Brain microvascular endothelial cell (primary cell): ENCODE measurements around the gene PDSS1.
"Not testable (repeated sequence)": the region's sequence is repeated elsewhere in the genome, so short reads cannot be mapped to it uniquely, and the experiment has no call there.

Experiments used
- DNase-seq: peaks from one replicate; pipeline ENCODE4 v3.0.0-alpha.2; 2020
- H3K27ac ChIP-seq: fragments of 250-450 bp; sonication (Bioruptor Pico); 2 replicates; pipeline ENCODE4 v1.5.1; 2020; ENCODE audit warnings: mild to moderate bottlenecking, moderate library complexity
- H3K27me3 ChIP-seq: fragments of 250-450 bp; sonication (Bioruptor Pico); replicated peaks from 2 replicates; pipeline ENCODE4 v1.5.1; 2020; ENCODE audit warnings: mild to moderate bottlenecking
- H3K36me3 ChIP-seq: fragments of 250-450 bp; sonication (Bioruptor Pico); replicated peaks from 2 replicates; pipeline ENCODE4 v1.5.1; 2020; ENCODE audit warnings: mild to moderate bottlenecking
- H3K4me3 ChIP-seq: 2 replicates; pipeline ENCODE4 v1.5.1; 2011; ENCODE audit warnings: low read depth, mild to moderate bottlenecking, control low read depth, low read length, moderate library complexity
- CTCF ChIP-seq: IDR thresholded peaks from 2 replicates; pipeline ENCODE4 v1.5.1; 2011; ENCODE audit warnings: low read depth, mild to moderate bottlenecking, moderate library complexity, low read length, control low read depth, inconsistent platforms; ENCODE audit errors: missing control alignments
- in situ Hi-C: cut with HindIII; loops from 2 replicates; pipeline ENCODE4 v1.10.0; 2017; ENCODE audit warnings: low sequenced_read_pairs, low pct_ligation_motif_present

Gene PDSS1

GRCh38 chr10:26697163-26697921 lies at the start of gene PDSS1:
TSS of gene PDSS1 (plus strand) at chr10:26697701. CDS start at chr10:26697712, 11 bp downstream.
- in situ Hi-C loops: no loop called here

DNA sequence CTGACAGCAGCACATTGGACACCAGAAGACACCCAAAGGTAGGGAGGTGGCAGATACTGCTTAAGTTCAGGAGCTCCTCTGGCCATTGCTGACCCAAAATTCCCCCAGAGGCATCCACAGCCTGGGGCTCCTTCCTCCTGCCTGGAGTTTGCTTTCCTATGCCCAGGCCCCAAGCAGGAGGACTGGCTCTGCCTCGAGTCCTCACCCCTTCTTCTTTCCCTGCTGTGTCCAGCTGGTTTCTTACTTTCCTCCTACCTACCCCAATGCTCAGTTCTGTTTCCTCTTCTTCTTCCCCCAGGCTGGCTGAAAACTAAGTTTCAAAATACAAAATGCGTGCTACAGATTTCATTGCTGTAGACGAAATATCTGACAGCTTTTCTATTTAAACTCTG lies 49.3 kb upstream of the PDSS1 start:
- H3K4me3 ChIP-seq, H3K27me3 ChIP-seq, DNase-seq, H3K27ac ChIP-seq, in situ Hi-C loops, H3K36me3 ChIP-seq: not testable (repeated sequence)

More at GRCh38 chr10:26697163-26697921, at the start of gene PDSS1:
- Histone ChIP-seq H3K36me3 (no peaks in the 10 kb centered on the region), H3K4me3 (peak within 1 kb of the TSS; percentile 87), H3K27me3 (no peaks in the 10 kb centered on the region), H3K27ac (peak within 1 kb of the TSS; percentile 78)
- no peak for TF ChIP-seq CTCF
- DNase-seq: peak; percentile 33

GRCh38 chr10:26650406-26650805 lies 47.1 kb upstream of the PDSS1 start:
- no peak for TF ChIP-seq CTCF
- in situ Hi-C loops: no loop called here
- Histone ChIP-seq H3K4me3 (no peak overlapping the region), H3K36me3 (no peaks in the 10 kb centered on the region), H3K27ac (no peak overlapping the region), H3K27me3 (no peaks in the 10 kb centered on the region)
- DNase-seq: no peak

DNA sequence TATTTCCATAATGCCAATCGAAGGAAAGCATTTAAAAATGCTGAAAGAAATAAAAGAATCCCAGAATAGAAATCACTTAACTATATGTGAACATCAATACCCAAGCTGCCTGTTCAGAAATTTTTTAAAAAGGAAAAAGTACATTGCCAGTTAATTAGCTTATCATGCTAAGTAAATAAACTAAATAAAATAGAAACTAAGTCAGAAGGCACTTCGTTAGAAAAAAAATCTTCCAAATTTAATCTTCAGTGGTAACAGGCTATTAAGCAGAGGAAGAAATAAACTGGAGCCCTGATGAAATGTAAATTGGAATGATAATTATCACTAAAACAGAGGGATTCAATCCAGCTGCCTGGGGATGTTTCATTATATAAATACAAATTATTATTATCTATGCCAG lies 46.0 kb upstream of the PDSS1 start:
- DNase-seq, H3K27ac ChIP-seq, in situ Hi-C loops, H3K27me3 ChIP-seq, H3K36me3 ChIP-seq, H3K4me3 ChIP-seq: not testable (repeated sequence)

DNA sequence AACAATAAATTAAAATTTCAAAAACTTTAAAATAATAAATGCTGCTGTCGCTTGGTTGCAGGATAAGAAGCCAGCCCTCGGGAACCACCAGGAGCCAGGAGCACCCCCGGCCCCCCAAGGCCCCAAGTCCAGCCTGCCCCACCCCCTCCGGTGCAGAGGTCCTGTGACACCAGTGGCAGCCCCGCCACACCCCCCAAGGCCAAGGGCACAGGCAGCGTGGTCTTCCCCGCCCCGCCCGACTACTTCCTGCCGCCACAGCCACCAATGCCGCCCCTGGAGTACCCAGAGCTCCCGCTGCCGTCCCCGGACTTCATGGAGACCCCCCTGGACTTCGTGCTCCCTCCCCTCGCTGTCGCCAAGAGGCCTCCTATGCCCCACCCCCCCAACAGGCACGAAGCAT lies 44.5 kb upstream of the PDSS1 start:
- in situ Hi-C loops: no loop called here
- Histone ChIP-seq H3K36me3 (no peaks in the 10 kb centered on the region), H3K27me3 (no peaks in the 10 kb centered on the region), H3K4me3 (no peak overlapping the region), H3K27ac (no peak overlapping the region)
- no peak for DNase-seq
- TF ChIP-seq CTCF: no peak

DNA sequence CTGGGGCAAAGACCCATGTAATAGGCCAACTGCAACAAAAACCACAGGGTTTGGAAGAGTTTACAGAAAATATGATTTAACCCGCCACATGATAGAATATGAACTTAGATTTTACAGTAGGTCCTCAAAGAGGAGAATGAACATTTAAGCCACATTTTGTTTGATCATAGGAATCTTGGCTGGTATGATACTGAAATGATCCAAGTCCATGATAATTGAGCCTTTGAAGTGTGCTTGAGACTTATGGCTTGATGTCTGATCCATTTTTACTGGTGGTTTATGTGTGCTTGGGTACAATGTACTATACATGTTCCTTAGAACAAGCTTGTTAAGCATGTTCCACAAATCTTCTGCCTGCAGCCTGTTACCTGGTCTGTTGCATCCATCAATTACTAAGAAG lies 41.8 kb upstream of the PDSS1 start:
- H3K27ac ChIP-seq: no peak overlapping the region
- in situ Hi-C loops: no loop called here
- no peaks in the 10 kb centered on the region for H3K36me3 ChIP-seq

More for the DNA sequence above, 41.8 kb upstream of the PDSS1 start:
- DNase-seq: no peak
- Histone ChIP-seq H3K27me3 (no peaks in the 10 kb centered on the region), H3K4me3 (no peak overlapping the region)
- TF ChIP-seq CTCF: no peak
